Peyer's patch (tissue), 4 donors: Measurements from ENCODE around the gene RASA4B.
"Not testable (repeated sequence)": the region's sequence is repeated elsewhere in the genome, so short reads cannot be mapped to it uniquely, and the experiment has no call there.

ENCODE experiments used
- CTCF ChIP-seq, 6 experiments: fragments of 450-650 bp in 4 of 6; fragments of 200-600 bp in 2 of 6; sonication (generic) in 1 of 6; IDR thresholded peaks; one replicate each; pipeline ENCODE4 v1.5.1; 2017 to 2019; ENCODE audit warnings: antibody characterized with exemption in 6 of 6, mild to moderate bottlenecking in 3 of 6, moderate library complexity in 1 of 6
- POLR2A ChIP-seq, 2 donors: fragments of 450-650 bp; IDR thresholded peaks; one replicate each; pipeline ENCODE4 v1.5.1; 2017; ENCODE audit warnings: antibody characterized with exemption in 2 of 2, mild to moderate bottlenecking in 2 of 2, moderate library complexity in 2 of 2

GRCh38 chr7:102484317-102484716 is 33.3 kb downstream of the RASA4B start:
- not testable (repeated sequence) for TF ChIP-seq CTCF, POLR2A (IDR thresholded peaks at IDR 0.05)
